Bone marrow (tissue), 2 donors: ENCODE data around the gene KCNMA1.
"Not testable (repeated sequence)": the region's sequence is repeated elsewhere in the genome, so short reads cannot be mapped to it uniquely, and the experiment has no call there.

ENCODE experiments used
- DNase-seq, 2 donors: peaks; one replicate each; lab custom pipeline; 2025; lab: John Stamatoyannopoulos, UW

The KCNMA1 gene

DNA sequence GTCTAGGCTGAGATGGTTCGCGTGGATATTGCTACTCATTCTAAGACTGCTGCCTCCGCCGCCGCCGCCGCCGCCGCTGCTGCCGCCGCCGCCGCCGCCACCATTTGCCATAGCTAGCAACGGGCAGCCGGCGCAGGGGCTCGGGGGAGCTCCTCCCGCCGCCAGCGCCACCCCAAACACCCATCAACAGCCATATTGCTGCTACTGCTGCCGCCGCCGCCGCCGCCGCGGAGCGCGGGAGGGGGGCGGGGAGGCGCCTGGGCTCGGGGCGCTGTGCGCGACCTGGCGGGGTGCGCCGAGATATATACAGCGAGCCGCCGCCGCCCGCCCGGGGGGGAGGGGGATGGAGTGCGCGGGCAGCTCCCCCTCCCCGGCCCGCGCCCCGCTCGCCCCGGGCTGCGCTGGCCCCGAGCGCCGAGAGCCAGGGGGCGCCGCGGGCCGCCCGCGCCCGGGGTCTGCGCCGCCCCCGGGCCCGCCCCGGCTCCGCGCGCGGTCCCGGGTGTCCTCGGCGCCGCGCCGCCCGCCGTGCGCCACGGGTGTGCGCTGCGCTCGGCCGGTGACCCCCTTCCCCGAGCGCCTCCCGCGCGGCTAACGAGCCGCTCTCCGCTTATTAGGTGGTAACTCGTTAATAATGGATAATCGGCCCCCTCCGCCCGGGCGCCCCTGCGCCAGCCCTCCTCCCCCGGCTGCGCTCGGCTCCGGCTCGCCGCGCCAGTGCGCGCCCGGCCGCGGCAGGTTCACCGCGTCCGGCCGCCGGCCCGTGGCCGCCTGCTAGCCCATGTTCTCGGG lies at the start of gene KCNMA1:
KCNMA1 (minus strand) TSS at position 277 of the 789 bp plus-strand sequence.
- no peak for DNase-seq

DNA sequence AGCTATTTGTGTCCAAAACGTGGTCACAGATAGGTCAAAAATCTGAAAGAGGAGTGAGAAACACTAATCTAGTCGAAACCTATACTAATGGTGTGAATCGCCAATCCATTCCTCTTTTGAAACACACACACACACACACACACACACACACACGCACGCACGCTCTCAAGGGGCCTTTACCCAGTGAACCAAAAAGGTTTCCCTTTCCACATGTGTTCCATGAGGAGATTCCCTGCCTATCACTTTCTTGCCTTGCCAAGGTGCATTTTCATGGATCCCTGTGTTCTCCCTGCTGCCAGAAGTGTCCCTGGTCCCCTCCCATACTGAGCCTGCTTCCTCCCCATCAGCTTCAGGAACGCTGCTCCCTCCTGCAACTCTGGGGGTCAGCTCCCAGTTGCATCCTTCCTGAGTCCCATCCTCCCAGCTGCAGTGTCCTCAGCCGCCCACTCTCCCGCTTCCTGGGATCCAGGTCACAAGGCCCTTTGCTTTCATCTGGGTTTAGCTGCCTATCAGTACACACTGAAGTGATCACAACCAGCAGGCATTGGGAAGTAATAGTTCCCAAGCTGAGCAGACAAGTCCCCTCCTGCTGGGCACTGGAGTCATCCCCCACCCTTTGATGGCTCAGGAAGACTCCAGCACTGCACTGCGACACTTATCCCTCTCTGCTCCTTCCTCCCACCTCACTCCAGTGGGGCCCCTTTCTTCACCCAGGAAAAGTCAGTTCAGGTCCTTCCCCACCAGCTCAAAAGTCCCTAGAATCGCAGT lies 49.2 kb upstream of the KCNMA1 start:
- DNase-seq: no peak

DNA sequence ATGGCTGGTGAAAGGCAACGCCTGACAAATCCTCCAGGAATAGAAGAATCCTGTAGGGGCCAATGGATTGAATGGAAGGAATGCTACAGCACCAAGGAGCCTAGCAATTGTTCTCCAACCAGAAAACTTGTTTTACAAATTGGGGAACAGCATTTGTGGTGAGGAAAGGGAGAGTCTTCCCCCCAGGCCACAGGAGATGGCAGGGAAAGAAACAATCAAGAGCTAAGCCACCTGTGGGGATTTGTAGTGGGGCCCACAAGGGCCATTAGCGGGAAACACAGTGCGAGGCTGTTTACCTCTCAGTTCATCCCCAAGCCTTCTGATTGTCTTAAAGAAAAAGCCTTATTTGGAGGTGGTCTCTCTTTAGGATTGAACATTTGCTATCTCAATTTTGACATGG lies 48.5 kb upstream of the KCNMA1 start:
- no peak for DNase-seq

DNA sequence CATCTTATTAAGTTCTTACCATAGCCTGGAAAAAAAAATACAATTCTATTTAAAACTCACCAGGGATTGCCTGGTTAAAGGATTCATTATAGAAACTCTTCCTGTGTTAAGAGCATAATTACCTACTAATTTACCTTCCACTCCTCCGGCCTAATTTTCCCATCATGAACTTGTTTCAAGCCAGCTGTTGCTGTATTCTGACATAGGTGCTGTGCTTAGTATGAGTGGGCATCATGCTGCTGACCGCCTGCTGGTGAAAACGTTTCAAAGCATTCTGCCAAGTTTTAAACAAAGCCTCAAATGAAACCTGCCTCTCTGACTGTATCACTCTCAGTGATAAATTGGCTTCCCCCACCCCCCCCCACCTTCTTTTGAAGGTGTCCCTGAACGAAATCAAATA lies 47.8 kb upstream of the KCNMA1 start:
- DNase-seq: no peak

DNA sequence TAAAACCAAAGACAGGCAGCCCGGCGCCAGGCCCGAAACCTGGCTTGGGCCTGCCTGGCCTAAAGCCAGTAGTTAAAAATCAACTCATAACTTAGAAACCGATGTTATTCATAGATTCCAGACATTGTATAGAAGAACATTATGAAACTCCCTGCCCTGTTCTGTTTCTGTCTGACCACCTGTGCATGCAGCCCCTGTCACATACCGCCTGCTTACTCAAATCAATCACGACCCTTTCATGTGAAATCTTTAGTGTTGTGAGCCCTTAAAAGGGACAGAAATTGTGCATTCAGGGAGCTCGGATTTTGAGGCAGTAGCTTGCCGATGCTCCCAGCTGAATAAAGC lies 45.5 kb upstream of the KCNMA1 start:
- DNase-seq: not testable (repeated sequence)

DNA sequence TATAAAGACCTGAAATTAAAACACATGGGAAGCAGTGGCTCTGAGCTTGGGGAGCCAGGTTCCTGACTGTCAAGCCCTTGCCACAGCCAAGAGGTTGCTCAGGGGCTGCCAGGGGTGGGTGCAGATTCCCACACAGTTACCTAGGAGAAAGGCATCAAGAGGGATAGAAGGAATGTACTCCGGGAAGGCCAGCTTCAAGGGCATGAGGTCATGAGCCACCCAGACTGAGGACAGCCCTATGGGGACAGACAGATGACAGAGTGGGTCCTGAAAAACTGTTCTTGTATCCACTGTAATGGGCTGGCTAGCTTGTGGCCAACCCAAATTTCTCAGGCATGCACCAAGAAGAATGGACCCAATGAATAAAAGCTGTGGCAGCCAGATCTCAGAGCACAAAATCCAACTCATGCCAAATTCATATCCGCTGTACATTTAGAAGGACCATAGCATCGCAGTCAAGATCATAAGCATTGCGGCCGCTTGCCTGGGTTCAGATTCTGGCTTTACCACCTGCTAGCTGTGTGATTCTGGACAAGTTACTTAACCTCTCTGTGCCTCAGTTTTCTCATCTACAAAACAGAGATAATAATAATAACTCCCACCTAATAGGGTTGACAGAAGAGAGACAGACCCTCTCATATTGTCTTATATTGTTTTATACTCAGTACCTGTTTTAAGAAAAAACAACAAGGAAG lies 44.9 kb upstream of the KCNMA1 start:
- no peak for DNase-seq

DNA sequence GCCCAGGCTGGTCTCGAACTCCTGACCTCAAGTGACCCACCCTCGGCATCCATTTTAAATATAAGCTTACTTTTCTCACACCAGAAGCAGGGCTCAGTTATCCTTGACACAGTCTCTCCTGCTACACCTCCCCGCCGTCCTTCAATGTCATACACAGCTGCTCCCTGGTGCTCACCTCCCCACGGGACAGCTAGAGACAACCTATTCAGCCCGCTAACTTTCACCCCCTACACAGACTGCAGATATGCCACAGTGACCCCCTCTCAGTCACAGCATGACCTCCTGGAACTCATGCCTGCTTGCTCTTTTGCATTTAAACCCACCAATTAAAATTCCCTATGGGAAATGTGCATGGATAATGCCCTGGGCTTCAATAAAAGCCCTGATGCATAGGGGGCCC lies 44.2 kb upstream of the KCNMA1 start:
- DNase-seq: no peak

DNA sequence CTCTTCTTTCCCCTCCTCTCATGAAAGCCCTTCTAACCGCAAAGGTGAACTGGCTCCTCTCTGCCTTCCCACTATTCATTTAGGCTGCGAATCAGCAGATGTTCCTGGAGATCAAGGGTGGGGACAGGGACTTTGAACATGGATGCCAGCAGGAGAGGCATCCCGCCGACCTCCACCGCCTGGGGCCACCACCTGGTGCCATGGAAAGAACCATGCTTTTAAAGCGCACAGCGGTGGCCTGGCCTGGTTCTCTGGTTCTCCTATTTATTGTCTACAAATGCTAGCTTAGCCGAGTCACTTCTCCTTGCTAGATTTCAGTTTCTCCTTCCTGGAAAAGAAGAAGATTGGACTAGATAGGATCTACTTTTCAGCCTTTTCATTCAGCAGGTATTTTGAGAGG lies 43.2 kb upstream of the KCNMA1 start:
- no peak for DNase-seq

DNA sequence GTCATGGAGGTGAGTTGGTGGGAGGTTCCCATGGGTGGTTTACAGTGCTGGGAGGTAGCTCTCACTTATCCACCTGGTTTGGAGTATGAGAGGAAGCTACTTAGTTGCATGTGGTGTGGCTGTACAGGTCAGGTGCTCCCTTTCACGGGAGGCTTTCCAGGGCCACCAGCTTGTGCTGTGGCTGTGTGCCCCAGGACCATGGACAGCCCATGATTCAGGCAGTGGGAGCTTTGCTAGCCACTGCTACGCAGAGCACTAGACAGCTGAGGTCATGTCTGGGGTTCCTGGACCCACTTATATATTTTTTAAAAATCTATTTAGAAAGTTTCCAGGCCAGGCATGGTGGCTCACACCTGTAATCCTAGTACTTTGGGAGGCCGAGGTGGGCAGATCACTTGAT lies 42.5 kb upstream of the KCNMA1 start:
- DNase-seq: no peak

DNA sequence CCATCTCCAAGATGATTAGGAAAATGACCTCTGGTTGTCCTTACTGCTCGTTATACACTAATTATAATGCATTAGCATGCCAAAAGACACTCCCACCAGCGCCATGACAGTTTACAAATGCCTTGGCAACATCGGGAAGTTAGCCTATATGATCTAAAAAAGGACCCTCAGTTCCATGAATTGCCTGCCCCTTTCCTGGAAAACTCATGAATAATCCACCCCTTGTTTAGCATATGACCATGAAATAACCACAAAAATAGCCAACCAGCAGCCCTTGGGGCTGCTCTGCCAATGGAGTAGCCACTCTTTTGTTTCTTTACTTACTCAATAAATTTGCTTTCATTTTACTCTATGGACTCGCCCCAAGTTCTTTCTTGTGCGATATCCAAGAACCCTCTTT lies 41.6 kb upstream of the KCNMA1 start:
- DNase-seq: no peak

DNA sequence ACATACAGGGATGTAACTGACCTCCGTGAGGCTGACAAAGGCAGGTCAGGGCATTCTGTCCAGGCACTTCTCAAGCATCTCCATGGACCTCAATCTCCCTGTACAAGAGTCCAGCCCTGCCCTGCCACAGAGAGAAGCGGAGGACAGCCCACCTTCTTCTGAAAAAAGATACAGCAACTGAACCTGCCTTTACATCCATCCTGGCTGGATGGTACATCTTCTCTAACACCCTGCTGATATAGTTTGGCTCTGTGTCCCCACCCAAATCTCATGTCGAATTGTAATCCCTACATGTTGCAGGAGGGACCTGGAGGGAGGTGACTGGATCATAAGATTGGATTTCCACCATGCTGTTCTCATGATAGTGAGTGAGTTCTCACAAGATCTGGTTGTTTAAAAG lies 40.5 kb upstream of the KCNMA1 start:
- no peak for DNase-seq

DNA sequence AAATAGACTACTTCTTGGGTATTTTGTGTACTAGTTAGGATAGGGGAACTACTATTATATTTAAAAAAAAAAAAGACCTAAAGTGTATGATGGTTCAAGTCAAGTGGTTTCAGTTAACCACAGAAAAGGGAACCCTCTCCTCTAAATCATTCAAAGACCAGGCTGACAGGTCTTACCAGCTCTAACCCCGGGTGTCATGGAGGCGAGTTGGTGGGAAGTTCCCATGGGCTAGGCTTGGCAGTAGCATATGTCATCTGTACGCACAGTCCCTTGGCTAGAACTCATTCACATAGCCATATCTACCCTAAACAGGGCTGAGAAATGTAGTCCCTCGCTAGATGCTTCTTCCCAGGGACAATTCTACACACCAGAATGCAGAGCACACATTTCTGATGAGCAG lies 37.7 kb upstream of the KCNMA1 start:
- no peak for DNase-seq

DNA sequence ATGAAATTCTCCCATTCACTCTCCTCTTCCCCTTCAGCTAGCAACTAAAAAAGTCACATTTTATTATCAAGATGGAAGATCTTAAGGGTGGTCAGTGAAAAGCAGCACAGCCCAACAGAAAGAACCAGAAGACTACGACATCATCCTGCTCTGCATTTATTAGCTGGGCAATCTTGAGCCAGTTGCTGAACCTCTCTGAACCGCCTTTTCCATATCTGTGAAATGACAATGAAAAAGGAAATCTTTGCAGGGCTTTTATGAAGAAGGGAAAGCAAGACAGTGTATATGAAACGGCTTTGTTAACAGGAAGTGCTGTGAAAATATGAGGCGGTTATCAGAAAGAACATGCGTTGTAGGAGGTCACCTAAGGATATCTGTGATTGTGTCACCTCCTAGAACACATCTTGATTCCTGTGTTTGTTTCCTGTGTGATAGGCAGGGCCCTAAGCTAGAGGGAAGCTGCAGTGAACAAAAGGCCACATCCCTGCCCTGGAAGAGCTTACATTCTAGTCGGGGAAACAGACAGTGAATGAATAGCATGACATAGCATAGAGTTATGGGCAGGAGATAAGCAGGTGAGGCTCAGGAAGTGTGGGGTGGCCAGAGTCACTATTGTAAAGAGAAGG lies 36.0 kb upstream of the KCNMA1 start:
- DNase-seq: no peak

DNA sequence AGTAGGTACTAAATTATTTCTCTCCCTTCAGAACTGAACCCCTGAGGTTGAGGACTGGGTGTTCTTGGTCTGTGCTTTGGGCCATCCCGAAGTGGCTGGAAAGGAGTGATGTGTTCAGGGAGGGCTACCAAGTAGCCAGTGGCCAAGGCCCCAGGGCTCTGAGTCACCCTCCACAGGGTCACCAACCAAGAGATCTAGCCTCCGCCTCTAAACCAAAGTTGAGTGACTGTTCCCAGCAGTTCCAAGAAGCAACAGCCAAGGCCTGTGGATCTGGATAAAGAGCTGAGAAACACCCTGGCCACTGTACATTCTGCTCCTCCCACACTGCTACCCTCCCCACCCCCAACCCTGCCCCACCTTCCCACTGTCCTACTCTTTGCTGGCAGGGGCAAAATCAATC lies 35.5 kb upstream of the KCNMA1 start:
- no peak for DNase-seq

DNA sequence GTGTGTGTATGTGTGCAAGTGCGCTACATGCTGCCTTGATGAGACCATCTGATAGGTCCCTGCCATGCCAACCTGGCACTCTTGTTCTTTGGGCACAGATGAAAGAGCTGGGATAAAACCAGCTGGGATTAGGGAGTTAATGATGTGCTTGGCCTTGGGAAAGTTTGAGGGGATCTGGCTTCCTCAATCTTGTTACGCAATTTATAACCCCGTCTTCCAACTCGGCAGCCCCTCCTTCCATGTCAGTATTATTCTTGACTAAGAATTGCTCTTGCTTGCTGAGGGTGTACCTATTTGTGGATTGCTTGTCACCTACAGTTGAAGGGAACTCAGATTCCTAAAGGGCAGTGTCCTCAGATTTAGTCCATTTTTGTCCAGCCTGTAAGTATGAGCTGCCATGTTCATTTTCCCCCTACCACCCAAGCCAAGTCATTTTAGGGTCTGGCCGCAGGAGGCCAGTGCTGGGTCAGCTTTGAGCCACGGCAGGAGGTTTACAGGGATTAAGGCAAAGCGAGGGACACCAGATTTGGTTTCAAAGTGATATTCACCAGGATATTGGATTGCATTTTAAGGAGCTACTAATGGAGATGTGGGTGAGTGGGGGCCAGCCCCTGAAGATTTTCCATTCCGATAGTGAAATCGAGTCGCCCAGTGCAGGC lies 34.1 kb upstream of the KCNMA1 start:
- no peak for DNase-seq

DNA sequence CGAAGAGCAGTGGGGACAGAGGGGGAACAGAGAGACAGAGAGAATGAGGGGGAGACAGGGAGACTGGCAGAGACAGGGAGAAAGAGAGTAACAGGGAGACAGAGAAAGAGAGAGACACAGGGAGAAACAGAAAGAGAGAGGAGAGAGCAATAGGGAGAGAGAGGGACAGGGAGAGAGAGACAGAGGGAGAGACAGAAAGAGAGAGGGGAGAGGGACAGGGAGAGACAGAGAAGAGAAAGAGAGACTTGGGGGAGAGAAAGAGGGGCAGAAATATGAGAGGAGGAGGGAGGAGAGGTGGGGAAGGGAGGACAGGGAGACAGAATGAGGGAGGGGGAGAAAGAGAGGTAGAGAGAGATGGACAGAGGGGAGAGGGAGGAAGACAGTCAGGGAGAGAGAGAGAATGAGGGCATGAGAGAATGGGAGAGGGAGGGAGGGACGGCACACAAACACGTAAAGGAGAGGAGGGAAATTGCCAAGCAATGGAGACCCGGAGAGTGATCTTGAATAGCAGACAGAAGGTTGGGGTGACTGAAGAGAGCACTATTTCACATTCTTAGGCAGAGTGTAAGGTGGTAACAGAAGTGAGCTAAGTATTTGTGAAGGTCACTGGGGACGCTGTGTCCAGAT lies 33.3 kb upstream of the KCNMA1 start:
- DNase-seq: no peak

DNA sequence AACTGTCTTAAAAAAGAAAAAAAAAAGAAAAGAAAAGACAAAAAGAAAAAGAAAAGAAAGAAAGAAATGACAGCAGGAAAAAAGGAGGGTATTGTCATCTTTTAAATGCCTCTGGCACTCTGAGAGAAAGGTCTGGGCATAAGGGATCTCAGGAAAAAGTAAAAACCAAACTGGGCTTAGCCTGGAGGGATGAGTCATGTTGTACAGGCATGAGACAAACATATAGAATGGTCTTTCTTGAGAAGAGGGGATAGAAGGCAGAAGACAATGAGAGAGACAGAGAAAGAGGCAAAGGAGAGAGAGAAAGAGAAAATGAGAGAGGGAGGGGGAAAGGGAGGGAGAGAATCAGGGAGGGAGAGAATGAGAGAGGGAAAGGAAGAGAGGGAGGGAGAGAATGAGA lies 32.3 kb upstream of the KCNMA1 start:
- DNase-seq: no peak

DNA sequence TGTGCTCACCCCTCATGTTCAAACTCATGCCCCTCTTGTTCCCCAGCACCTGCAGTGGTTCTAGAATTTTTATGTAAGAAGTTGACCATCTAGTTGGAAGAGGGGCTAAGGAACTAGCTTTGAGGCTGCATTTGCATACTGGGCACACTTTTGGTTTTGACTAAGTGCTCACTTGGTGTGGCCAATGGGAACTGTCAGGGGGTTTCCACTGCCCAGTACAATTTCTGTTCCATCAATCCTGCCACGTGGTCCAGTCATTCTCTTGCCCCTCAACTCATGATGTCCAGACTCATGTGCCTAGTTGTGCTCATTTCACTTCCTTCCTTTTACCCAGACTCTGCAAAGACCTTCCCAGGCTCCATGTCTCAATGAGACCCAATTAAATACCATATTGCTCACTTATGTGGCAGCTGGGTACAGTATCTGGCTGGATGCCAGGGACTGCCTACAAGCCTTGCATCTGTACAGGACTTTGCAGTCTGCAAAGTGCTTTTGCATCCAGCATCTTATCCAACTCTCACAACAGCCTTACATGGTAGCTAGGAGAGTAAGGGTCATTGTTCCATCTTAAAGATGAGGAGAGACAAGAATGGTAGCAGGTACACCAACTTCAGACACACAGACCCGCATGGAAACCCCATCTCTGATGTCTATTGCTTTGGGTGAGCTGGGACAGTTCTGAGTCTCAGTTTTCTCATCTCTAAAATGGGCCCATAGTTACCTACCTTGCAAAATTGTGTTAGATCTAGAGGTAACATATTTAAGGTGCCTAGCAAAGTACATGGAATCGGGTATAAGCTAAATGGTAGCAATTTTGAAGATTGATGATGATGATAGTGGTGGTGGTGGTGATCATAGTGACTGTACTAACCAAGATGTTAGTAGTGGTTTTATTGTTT lies 30.1 kb upstream of the KCNMA1 start:
- DNase-seq: no peak

DNA sequence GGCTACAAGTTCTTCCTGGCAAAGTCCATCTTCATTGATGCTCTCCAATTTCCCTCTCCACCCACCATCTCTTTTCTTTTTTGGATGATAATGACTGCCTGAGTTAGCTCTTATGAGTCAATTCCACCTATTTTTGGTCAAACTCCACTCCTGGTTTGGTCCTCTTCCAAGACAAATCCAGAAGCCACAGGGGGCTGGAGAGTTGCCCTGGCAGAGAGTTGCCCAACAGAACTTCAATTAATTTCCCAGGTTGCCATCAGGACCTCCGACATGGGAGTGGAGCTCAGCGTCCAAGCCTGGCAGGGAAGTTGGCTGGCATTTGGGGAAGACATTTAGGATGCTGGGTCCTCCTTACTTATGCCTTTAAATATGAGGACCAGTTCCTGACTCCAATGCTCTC lies 29.2 kb upstream of the KCNMA1 start:
- no peak for DNase-seq

DNA sequence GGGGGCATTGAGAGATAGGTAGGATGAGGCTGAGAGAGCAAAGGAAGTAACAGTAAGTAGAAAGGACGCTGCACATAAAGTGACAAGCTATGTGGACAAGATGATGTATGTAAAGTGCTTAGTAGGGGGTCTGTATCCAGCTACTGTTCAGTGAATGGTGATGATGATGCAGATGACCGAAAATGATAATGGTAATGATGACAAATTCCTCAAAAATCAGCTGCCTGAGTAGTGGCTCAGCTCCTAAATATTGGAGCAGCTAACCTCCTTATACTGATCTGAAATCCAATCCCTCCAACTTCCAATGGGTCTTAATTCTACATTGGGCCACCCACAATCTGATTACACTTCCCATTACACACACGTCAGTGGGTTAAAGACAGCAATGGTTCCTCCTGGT lies 27.1 kb upstream of the KCNMA1 start:
- no peak for DNase-seq

DNA sequence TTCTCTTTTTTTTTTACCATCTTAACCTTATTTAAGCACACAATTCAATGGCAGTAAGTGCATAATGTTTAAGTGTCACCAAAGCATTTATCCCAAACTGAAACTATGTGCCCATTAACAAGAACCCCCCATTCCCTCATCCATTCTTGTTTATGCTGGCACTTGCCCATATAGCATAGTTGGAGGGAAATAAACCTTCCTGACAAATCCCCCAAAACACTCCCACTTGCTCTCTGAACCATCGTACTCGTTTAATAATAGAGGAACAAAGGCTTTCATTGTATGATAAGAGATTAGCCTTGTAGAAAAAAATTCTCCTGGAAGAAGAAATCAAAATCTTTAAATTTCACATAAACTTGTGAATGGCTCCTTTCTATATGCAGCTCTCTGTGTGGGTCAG lies 26.4 kb upstream of the KCNMA1 start:
- DNase-seq: no peak
